ENCODE results near the gene MYH11.
"Not testable (repeated sequence)": the region's sequence is repeated elsewhere in the genome, so short reads cannot be mapped to it uniquely, and the experiment has no call there.

MYH11 gene

DNA sequence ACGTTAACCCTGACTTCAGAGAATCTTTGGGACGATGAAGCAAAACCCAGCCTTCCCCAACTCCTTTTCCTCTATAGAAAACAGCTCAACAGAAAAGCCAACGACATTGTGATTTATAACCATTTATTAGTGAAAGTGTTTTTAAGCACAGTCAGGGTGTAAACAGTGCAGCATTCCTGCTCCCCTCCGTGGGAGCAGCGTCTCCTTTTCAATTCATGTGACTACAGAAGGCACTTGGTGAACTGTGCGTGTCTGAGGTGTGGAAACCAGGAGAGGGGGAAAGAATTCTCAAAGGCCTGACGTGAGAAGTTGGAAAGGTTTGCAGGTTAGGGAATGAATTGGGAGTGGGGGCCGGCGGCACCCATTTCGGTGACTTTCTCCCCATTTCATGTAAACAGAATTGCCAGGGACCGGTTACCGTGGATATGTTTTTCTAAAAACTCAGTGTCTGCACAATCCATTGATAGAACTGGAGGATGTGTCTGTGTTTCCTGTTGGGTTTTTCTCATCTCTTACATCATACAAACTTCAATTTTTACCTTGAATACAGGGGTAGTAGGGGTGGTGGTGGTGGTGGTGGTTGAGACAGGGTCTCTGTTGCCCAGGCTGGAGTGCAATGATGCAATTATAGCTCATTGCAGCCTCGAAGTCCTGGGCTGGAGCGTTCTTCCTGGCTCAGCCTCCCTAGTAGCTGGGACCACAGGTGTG is 153.6 kb downstream of the MYH11 start:
- DNase-seq, result no peak

GRCh38 chr16:15701975-15702970 is 154.6 kb downstream of the MYH11 start:
- DNase-seq, result no peak

GRCh38 chr16:15701367-15701766 is 155.5 kb downstream of the MYH11 start:
- no peak for DNase-seq

GRCh38 chr16:15699819-15700218 is 157.0 kb downstream of the MYH11 start:
- DNase-seq, result no peak

GRCh38 chr16:15694499-15694898 is 162.3 kb downstream of the MYH11 start:
- DNase-seq, result no peak

- not testable (repeated sequence) for DNase-seq
Observed at GRCh38 chr16:15692508-15692907, 164.3 kb downstream of the MYH11 start.

GRCh38 chr16:15691046-15691445 is 165.8 kb downstream of the MYH11 start:
- no peak for DNase-seq

- DNase-seq, result no peak
Observed at GRCh38 chr16:15690296-15690695, 166.5 kb downstream of the MYH11 start.

DNA sequence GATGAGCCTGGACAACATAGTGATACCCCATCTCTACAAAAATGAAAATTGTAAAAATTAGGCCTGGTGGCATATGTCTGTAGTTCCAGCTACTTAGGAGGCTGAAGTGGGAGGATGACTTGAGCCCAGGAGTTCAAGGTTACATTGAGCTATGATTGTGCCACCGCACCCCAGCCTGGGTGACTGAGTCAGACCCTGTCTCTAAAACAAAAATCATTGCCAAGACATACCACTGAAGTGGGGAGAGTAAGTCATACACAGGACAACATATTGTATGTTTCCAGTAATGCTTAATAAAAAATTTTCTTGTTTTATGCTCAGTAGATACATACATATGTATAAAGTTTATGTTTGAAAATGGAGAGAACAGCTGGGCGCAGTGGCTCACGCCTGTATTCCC is 167.5 kb downstream of the MYH11 start:
- DNase-seq, result no peak

DNA sequence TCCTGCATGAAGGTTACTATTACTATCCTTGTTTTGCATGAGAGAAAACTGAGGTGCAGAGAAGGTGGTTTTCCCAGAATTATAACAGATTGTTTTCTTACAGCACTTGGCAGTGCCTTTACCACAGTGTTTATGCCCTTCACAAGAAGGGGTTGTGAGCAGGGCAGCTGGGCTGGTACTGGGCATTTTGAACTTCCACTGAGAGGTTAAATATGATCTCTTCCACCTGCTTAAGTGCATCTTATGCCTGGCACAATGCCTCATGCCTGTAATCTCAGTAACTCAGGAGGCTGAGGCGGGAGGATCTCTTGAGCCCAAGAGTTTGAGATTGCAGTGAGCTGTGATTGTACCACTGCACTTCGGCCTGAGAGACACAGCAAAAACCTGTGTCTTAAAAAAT is 170.5 kb downstream of the MYH11 start:
- no peak for DNase-seq

GRCh38 chr16:15682105-15682570 is 174.7 kb downstream of the MYH11 start:
- DNase-seq, result peak; percentile 49

GRCh38 chr16:15677447-15677846 is 179.4 kb downstream of the MYH11 start:
- no peak for DNase-seq

GRCh38 chr16:15676506-15676905 is 180.3 kb downstream of the MYH11 start:
- DNase-seq, result no peak

- DNase-seq, result no peak
Observed at GRCh38 chr16:15674571-15674970, 182.3 kb downstream of the MYH11 start.

DNA sequence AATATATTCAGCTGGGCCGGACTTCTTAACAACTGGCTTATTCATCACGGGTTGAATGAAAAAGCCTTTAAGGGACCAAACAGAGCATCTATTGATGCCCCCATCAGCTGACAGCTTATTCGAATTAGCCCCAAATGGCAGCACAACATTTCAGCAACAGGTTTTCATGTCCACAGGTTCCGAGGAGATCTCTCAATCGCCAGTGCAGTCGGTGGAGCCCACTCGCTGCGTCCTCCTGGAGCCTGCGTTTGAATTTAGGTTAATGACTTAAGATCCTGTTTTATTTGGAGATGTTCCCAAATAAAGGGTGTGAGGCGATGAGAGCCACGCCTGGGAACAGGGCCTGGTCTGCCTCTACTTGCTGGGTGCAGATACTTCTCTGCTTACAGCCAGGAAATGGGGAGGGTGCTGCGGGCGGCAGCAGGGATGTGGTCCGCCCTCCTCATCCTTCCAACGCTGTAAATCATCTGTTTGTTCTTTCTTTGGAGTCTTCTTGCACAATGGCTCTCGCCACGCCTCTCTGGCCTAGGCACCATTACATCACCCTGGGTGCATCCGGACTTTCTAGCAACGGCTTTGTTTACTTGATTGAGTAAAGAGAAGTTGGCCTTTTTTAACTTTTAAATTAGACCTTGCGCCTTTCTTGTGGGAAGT is 184.2 kb downstream of the MYH11 start:
- DNase-seq, result peak; percentile 87

DNA sequence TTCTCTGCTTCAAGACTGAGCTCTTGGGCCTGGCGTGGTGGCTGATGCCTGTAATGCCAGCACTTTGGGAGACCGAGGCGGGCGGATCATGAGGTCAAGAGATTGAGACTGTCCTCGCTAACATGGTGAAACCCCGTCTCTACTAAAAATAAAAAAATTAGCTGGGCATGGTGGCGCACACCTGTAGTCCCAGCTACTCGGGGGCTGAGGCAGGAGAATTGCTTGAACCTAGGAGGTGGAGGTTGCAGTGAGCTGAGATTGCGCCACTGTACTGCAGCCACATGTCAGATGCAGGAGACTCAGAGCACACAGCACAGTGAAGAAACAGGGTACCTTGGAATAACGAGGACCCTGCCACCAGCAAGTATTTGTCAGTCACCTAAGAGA is 184.7 kb downstream of the MYH11 start:
- not testable (repeated sequence) for DNase-seq

- DNase-seq, result no peak
Observed at GRCh38 chr16:15671530-15672117, 185.2 kb downstream of the MYH11 start.

DNA sequence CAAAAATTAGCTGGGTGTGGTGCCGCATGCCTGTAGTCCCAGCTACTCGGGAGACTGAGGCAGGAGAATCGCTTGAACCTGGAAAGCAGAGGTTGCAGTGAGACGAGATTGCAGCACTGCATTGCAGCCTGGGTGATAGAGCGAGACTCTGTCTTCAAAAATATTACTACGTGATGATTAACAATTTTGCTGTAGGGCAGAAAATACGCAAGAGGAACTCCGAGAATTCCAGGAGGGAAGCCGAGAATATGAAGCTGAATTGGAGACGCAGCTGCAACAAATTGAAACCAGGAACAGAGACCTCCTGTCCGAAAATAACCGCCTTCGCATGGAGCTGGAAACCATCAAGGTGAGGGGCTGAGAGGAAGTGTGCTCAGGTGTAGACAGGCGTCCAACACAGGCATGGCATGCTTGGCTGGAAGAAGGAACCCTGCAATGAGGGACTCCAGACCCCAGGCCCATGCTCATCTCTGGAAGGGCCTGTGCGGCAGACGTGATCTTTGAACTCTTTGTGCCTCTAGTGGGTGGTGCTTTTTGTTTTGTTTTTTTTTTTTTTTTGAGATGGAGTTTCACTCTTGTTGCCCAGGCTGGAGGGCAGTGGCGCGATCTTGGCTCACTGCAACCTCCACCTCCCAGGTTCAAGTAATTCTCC is 189.6 kb downstream of the MYH11 start:
- no peak for DNase-seq

DNA sequence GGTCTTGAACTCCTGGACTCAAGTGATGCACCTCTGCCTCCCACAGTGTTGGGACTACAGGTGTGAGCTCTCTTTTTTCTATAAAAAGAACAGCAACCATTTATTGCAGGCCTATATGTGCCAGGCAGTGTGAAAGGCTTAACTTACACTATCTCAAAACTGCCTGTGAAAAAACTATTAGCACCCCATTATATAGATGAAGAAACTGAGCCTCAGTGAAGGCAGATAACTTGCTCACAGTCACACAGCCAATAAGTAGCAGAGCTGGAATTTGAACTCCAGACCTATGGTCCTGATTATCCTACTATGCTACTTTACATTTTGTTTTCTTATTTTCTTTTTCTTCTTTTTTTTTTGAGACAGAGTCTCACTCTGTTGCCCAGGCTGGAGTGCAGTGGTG is 191.7 kb downstream of the MYH11 start:
- no peak for DNase-seq

- no peak for DNase-seq
Observed at GRCh38 chr16:15660203-15660601, 196.6 kb downstream of the MYH11 start.

DNA sequence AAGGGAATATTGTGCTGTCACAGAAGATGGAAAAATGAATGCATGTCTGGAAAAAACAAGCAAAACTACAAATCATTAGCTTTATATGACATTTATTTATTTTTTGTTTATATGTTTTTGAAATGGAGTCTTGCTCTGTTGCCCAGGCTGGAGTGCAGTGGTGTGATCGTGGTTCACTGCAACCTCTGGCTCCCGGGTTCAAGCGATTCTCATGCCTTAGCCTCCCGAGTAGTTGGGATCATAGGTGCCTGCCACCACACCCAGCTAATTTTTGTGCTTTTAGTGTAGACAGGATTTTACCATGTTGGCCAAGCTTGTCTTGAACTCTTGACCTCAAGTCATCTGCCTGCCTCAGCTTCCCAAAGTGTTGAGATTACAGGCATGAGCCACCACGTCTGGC is 198.3 kb downstream of the MYH11 start:
- no peak for DNase-seq

DNA sequence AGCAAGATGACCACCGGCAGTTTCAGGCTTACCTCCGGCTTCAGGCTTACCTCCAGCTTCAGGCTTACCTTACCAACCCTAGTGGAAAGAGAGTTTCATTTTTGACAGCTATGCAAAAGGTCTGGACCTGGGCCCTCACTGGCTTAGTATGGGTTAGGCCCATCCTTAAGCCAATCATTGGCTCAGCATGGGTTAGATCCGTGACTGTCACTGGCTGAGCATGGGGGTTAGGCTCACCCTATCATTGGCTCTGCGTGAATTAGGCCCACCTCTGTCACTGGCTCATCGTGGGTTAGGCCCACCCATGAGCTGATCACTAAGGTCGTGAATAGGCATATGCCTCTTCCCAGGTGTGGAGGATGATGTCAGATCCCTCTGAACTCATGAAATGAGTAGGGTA is 198.7 kb downstream of the MYH11 start:
- DNase-seq, result no peak

Data from CD4-positive, alpha-beta T cell treated with Interleukin-12 subunit alpha and Interleukin-12 subunit beta, for 1 hour (primary cell).